GM12891 (cell line): ENCODE data around the gene ACER2.
"Not testable (repeated sequence)": the region's sequence is repeated elsewhere in the genome, so short reads cannot be mapped to it uniquely, and the experiment has no call there.

Experiments used
- PAX5 ChIP-seq: IDR thresholded peaks from 2 replicates; pipeline ENCODE4 v1.6.1; 2011; ENCODE audit warnings: low read length, moderate library complexity, mild to moderate bottlenecking; ENCODE audit not compliant: insufficient read depth, severe bottlenecking
- POLR2A ChIP-seq: IDR thresholded peaks from 2 replicates; pipeline ENCODE4 v1.6.1; 2011; ENCODE audit warnings: low read depth, low read length, control low read depth
- POLR2AphosphoS5 ChIP-seq: IDR thresholded peaks from 2 replicates; pipeline ENCODE4 v1.6.1; 2011; ENCODE audit warnings: low read depth, low read length, control low read depth
- POU2F2 ChIP-seq: IDR thresholded peaks from 2 replicates; pipeline ENCODE4 v1.6.1; 2011; ENCODE audit warnings: low read depth, mild to moderate bottlenecking, control low read depth, low read length, moderate library complexity
- SPI1 ChIP-seq: IDR thresholded peaks from 2 replicates; pipeline ENCODE4 v1.6.1; 2011; ENCODE audit warnings: low read depth, low read length, control low read depth
- TAF1 ChIP-seq: IDR thresholded peaks from 2 replicates; pipeline ENCODE4 v1.6.1; 2011; ENCODE audit warnings: low read depth, low read length, control low read depth

GRCh38 chr9:19433729-19434128 is 24.9 kb downstream of the ACER2 start:
- TF ChIP-seq TAF1, POLR2A, POLR2AphosphoS5, POU2F2, SPI1, PAX5: not testable (repeated sequence)
